ENCODE results near the gene SNORC.

SNORC gene

DNA sequence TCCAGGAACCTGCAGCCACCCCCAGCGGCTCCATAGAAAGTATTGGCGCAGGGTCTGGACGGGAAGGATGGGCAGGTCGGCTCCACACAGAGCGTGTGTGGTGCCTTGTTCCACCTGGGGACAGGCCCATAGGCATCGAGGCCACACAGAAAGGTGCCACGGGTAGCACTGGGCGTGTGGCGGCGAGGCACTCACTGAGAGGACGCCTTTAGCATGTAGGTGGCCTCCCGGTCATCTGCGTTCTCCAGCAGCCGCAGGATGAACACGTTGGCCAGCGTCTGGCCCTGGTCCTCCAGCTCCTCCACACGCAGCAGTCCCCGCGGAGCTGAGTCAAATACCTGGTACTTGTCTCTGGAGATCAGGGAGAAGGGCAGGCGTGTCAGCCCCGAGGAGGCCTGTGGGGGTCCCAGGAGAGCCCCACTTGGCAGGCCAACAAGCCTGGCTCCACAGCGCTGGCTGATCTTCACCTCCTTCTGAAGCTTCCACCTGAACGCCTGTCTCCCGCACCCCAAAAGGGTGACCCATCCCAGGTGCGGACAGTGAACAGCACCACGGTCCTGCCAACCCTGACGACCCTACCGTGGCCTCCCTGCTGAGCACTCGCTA, 13.2 kb downstream of the SNORC start:
- no peak for DNase-seq

DNA sequence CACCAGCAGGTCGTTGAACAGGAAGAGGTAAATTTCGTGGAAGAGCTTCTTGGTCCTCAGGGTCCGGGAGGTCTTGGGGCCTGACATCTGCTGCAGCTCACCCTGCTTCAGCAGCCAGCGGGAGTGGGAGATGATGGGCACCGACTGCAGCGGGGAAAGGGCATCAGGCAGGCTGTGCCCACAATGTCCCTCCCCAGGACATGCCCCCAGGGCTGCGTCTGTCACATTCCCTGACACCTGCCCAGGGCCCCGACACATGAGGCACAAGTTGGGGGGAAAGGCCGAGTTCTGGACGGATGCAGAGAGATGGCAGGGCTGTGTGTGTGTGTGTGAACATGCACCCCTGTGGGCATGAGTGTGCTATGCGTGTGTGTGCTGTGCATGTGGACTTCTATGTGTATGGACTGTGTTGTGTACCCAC, 13.9 kb downstream of the SNORC start:
- DNase-seq, result no peak

GRCh38 chr2:232884549-232885263, 14.6 kb downstream of the SNORC start:
- DNase-seq, result no peak

GRCh38 chr2:232885264-232885961, 15.3 kb downstream of the SNORC start:
- DNase-seq, result no peak

DNA sequence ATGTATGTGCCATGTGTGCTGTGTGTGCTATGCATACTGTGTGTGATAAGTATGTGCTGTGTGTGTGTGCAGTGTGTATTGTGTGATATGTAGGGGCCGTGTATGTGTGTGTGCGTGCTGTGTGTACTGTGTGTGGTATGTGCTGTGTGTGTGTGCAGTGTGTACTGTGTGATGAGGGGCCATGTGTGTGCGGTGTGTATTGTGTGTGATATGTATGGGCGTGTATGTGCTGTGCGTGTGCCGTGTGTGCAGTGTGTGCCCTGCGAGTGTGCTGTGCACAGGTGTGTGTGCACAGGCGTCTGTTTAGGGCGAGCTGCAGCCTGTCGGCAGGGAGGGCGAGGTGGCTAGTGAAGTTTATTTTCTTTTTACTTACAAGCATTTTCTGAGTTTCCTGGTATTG, 16.1 kb downstream of the SNORC start:
- DNase-seq, result no peak

GRCh38 chr2:232886632-232887031, 16.6 kb downstream of the SNORC start:
- no peak for DNase-seq

DNA sequence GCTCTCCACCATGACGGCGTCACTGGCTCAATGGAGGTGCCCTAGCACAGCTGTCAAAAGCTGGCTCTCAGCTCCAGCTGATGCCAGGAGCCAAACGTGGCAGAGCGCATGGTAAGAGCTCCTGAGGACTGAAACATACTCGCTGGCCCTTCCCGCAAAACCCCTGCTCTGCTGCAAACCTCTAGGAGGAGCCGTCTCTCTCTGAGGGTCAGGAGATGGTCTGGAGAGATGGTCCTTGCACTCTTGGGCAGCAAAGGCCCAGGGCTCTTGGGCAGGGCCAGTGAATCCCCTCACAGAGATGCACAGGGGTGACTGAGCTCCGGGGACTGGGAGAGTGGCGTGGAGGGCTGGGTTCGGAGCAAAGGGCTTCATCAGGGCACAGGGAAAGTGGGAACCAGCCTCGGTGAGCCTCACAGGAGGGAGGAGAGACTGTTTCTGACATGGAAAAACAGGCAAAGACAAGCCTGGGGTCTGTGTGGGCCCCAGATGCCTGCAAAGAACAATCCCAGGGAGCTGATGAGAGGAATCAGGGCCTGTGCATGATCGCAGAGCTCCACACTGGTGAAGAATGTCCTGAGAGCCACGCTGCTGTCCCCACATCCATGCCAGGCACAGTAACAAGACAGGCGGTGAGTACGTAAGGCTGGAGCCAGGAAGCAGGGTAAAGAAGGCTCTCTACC, 17.2 kb downstream of the SNORC start:
- DNase-seq, result no peak

GRCh38 chr2:232888099-232888836, 18.2 kb downstream of the SNORC start:
- no peak for DNase-seq

DNA sequence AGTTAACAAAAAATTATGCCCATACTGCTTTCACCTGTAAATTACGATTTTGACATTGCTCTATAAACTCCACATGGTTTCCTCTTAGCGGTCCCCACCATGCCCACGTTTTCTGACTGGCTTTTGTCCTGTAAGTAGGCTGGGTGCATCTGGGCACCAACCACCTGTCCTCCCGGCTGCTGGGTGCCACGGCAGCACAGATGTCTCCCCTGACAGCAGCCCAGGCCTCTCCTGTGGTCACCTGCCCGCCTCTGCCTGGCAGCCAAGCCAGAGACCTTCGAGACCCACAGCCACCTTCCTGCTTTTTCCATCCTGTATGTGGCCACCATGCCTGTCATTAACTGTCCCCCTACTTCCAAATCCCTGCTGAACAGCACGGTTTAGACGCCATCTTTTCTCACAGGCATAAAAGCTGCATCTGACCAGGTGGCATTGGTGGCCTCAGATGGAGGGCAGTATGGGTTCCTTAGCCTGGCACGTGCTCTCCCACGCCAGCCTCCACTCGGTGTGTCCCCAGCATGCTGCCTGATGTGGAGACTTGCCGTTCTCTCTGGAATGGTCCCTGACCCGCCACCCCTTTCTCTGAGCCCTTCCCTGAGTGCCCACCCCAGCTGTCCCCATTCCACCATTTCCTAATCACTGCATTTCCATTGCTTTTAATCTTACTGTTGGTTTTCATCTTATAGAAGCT, 18.9 kb downstream of the SNORC start:
- DNase-seq, result no peak

- DNase-seq, result no peak
Observed at GRCh38 chr2:232889876-232890401, 19.9 kb downstream of the SNORC start.

DNA sequence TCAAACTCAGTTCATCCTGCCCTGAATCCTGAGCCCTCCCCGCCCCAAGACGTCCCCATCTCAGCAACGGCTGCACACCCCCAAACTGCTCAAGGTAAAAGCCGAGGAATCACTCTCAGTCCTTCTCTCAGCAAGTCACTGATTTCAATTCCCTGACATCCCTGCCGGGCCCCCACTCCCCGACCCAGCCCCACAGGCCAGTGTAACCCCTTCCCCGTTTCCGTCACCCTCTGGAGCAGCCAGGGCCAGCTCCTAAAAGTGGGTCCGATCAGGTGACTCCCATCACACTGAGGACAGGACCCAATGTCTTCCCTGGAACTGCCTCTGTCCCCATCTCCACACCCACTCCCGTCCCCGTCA, 20.5 kb downstream of the SNORC start:
- DNase-seq, result no peak

GRCh38 chr2:232890896-232891601, 21.0 kb downstream of the SNORC start:
- DNase-seq, result no peak

DNA sequence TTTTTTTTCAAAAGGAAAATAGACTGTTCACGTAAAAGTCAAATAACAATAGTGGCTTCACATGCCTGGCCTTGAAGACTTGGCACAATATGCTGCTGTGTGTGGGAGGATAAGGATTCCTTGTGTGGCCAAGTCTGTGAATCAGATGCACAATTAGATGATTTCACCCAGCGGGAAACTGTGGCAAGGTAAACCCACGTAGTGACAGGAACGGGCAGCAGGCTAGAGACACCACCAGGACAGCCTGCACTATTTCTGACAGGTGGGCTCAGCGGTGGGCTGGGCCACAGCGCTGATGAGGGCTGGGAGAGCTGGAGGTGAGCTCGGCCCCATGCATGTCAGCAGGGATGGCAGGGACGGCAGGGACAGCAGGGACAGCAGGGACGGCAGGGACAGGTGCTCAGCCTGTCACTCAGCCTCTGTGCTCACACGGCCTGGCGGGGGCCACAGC, 21.6 kb downstream of the SNORC start:
- no peak for DNase-seq

DNA sequence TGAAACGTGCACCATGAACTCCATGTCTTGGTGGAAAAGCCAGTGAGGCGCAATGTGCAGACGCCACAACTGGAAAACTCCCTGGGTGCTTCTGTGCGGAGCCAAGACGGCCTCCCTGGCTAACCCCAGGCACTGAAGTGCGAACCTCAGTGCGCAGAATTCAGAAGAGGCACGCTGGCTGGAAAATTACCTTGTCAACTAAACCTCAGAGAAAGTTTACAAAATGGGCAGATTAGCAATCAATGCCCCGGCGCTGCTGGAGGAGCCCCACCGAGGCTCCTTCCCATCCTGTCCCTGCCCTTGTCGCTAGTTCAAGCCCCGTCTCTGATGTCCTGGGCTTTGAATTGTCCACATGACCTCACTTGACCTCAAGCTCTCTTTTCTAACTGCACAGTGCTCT, 22.2 kb downstream of the SNORC start:
- no peak for DNase-seq

DNA sequence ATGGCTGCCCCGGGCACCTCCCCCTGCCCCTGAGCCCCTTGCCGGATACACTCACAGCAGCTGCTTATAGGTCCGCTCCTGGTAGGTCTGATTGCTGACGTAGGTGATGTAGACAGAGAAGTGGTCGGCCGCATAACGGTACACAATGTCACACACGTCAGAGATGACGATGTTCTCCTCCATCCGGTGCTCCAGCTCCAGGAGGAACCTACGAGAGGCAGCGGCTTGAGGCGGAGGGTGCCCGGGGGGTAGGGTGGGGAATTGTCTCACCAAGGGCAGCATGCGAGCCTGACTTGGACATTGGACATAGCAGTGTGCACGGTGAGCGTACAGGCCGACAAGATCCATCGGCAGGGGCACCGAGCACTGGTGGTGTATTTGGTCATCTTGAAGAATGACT, 22.8 kb downstream of the SNORC start:
- no peak for DNase-seq

GRCh38 chr2:232893834-232894233, 23.8 kb downstream of the SNORC start:
- DNase-seq, result no peak

DNA sequence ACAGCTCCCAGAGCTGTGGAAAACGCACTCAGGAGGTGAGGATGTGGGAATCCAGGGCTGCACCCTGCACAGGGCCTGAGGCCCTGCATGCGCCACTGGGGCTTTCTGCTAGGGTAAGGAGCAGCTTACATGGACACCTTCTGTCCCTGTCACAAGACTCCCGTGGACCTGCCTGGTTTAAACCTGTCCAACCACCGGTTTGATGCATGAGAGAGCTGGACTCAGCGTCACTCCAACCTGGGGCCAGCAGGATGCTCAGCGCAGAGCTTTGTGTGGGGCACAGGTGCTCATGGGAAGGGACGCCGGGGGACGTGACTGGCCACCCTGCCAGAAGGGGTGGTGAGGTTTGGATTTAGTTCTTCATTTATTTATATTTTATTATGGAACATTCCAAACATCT, 24.2 kb downstream of the SNORC start:
- DNase-seq, result no peak

DNA sequence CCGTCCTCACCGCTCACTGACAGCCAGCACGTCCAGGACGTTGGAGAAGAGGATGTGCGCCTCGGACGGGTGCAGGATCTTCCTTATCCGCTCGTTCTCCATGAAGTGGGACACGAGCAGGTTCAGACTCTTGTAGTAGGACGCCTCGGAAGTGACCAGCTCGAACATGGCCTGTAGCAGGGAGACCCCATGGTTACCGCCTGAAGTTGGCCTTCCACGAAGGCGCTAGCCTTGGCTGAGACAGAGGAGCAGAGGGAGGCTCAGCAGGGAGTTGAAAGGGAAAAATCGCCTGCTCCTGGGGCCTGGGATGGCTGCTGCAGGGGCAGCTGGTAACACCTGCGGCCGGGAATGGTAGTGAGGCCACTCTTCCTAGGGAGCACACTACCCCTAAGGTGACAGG, 24.7 kb downstream of the SNORC start:
- no peak for DNase-seq

DNA sequence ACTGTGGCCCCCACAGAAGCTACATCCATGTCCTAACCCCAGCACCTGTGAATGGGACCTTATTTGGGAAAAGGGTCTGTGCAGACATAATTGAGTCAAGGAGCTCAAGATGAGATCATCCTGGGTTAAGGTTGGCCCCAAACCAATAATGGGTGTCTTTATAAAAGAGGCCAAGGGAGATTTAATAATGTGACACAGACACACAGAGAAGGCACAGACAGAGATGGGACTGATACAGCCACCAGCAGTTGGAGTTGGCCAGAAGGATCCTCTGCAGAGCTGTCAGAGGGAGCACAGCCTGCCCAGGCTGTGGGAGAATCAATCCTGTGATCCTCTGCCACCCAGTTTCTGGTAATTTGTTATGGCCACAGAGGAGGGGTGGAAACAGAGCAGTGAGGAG, 26.0 kb downstream of the SNORC start:
- no peak for DNase-seq

GRCh38 chr2:232896720-232897597, 26.9 kb downstream of the SNORC start:
- DNase-seq, result no peak

Measured in activated CD4-positive, alpha-beta T cell treated with anti-CD3 and anti-CD28 coated beads, Interleukin-10, Interleukin-2, amounts not matched to agents 100 ng/mL and 50 ng/mL, durations not matched to agents 16 hours and 8 hours (primary cell).